ENCODE measurements around the gene RRBP1.

Gene RRBP1

DNA sequence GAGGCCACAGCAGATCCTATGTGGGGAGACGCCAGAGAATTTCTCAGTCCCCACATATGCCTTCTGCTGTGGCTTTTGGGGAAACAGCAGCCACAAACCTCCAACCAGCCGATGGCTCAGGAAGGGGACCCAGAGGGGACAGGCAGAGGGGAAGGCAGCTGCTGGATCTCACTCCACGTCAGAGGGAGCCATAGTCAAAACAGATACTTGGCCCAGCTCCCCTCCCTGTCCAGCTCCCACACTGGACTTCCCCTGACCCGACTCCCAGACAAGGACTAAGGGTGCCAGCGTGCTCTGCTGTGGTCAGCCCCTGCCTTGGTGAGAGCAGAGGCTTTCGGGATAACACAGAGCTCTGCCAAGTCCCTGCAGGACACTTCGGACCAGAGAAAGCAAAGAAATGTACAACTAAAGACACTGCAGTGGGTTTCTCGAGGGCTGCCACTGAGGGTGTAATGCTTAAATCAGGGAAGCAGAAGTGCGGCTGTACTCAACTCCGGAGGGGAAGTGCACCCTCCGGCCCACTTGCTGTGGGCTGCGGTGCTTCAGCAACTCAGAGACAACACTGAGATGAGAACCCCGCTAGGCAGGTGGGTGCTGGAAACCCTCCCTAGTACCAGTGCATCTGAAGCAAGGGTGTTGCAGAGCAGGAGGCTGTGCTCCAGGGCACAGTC lies 47.2 kb downstream of the RRBP1 start:
- no peaks in the 10 kb centered on the region for H3K9me3 ChIP-seq (replicated peaks; ENCODE audit: insufficient read depth, low read length)
- DNase-seq: no peak
- no peaks in the 10 kb centered on the region for H3K27me3 ChIP-seq (replicated peaks; ENCODE audit: insufficient read depth, low read length)
- H3K9ac ChIP-seq (ENCODE audit: low read length): no peak overlapping the region
- no peak overlapping the region for H3K4me3 ChIP-seq (ENCODE audit: low read length)
- H3K9me2 ChIP-seq (replicated peaks; ENCODE audit: insufficient read depth, low read length): no peaks in the 10 kb centered on the region
- H3K36me3 ChIP-seq (replicated peaks; ENCODE audit: insufficient read depth, low read length): peaks cover 32% of the 10 kb centered on the region
- peaks cover 98% of the 10 kb centered on the region for H3K79me2 ChIP-seq (ENCODE audit: low read length)
- H3K4me2 ChIP-seq (ENCODE audit: low read depth, low read length): no peak overlapping the region
- no peak overlapping the region for H2AFZ ChIP-seq (ENCODE audit: low read length)
- TF ChIP-seq EZH2phosphoT487 (IDR thresholded peaks at IDR 0.05; ENCODE audit: low read length): no peak
- no peak for TF ChIP-seq CTCF (IDR thresholded peaks at IDR 0.05; ENCODE audit: low read length)
- no peak for TF ChIP-seq EZH2 (optimal IDR thresholded peaks at IDR 0.05; ENCODE audit: low read depth, low read length)
- H4K20me1 ChIP-seq (ENCODE audit: insufficient read depth, low read length): no peaks in the 10 kb centered on the region; the same call in none of the 2 replicates
- no peaks in the 10 kb centered on the region for H3F3A ChIP-seq (ENCODE audit: insufficient read depth, low read length)
- no peaks in the 10 kb centered on the region for H3K4me1 ChIP-seq (ENCODE audit: low read length)
- no peak overlapping the region for H3K27ac ChIP-seq (ENCODE audit: low read length)

GRCh38 chr20:17633850-17634500 lies 48.1 kb downstream of the RRBP1 start:
- Histone ChIP-seq H3K27ac (ENCODE audit: low read length) (no peak overlapping the region), H3K9ac (ENCODE audit: low read length) (no peak overlapping the region), H3K4me3 (ENCODE audit: low read length) (no peak overlapping the region), H3K9me2 (replicated peaks; ENCODE audit: insufficient read depth, low read length) (no peaks in the 10 kb centered on the region), H3K9me3 (replicated peaks; ENCODE audit: insufficient read depth, low read length) (no peaks in the 10 kb centered on the region), H4K20me1 (ENCODE audit: insufficient read depth, low read length) (no peaks in the 10 kb centered on the region; the same call in none of the 2 replicates), H3K4me1 (ENCODE audit: low read length) (no peaks in the 10 kb centered on the region), H2AFZ (ENCODE audit: low read length) (no peak overlapping the region), H3K79me2 (ENCODE audit: low read length) (peaks cover 99% of the 10 kb centered on the region), H3K36me3 (replicated peaks; ENCODE audit: insufficient read depth, low read length) (peaks cover 33% of the 10 kb centered on the region), H3K4me2 (ENCODE audit: low read depth, low read length) (no peak overlapping the region), H3F3A (ENCODE audit: insufficient read depth, low read length) (no peaks in the 10 kb centered on the region), H3K27me3 (replicated peaks; ENCODE audit: insufficient read depth, low read length) (no peaks in the 10 kb centered on the region)
- TF ChIP-seq EZH2phosphoT487 (IDR thresholded peaks at IDR 0.05; ENCODE audit: low read length) (no peak), CTCF (IDR thresholded peaks at IDR 0.05; ENCODE audit: low read length) (no peak), EZH2 (optimal IDR thresholded peaks at IDR 0.05; ENCODE audit: low read depth, low read length) (no peak)
- DNase-seq: no peak

- Histone ChIP-seq H4K20me1 (ENCODE audit: insufficient read depth, low read length) (peaks cover 1% of the 10 kb centered on the region), H3K36me3 (replicated peaks; ENCODE audit: insufficient read depth, low read length) (peaks cover 29% of the 10 kb centered on the region)
Observed at GRCh38 chr20:17633221-17633849, 48.7 kb downstream of the RRBP1 start.

More at GRCh38 chr20:17633221-17633849, 48.7 kb downstream of the RRBP1 start:
- H3K27ac ChIP-seq (ENCODE audit: low read length): no peak overlapping the region
- TF ChIP-seq EZH2phosphoT487 (IDR thresholded peaks at IDR 0.05; ENCODE audit: low read length) (no peak), EZH2 (optimal IDR thresholded peaks at IDR 0.05; ENCODE audit: low read depth, low read length) (no peak), CTCF (IDR thresholded peaks at IDR 0.05; ENCODE audit: low read length) (no peak)
- no peak overlapping the region for H3K4me3 ChIP-seq (ENCODE audit: low read length)
- H3F3A ChIP-seq (ENCODE audit: insufficient read depth, low read length): no peaks in the 10 kb centered on the region
- H3K9ac ChIP-seq (ENCODE audit: low read length): no peak overlapping the region
- no peak for DNase-seq
- H3K79me2 ChIP-seq (ENCODE audit: low read length): peaks cover 99% of the 10 kb centered on the region
- H3K4me2 ChIP-seq (ENCODE audit: low read depth, low read length): no peak overlapping the region
- no peaks in the 10 kb centered on the region for H3K9me3 ChIP-seq (replicated peaks; ENCODE audit: insufficient read depth, low read length)
- H3K9me2 ChIP-seq (replicated peaks; ENCODE audit: insufficient read depth, low read length): no peaks in the 10 kb centered on the region
- no peaks in the 10 kb centered on the region for H3K4me1 ChIP-seq (ENCODE audit: low read length)
- no peaks in the 10 kb centered on the region for H3K27me3 ChIP-seq (replicated peaks; ENCODE audit: insufficient read depth, low read length)
- H2AFZ ChIP-seq (ENCODE audit: low read length): no peak overlapping the region
